Neural progenitor cell (in vitro differentiated cells): ENCODE measurements around the gene NXT1.

Experiments used
- EZH2 ChIP-seq: fragments of 200-600 bp; sonication (generic); IDR thresholded peaks from 2 replicates; pipeline ENCODE4 v1.6.1; 2017; ENCODE audit warnings: antibody characterized with exemption, mild to moderate bottlenecking, moderate library complexity
- EZH2phosphoT487 ChIP-seq: fragments of 200-600 bp; sonication (generic); IDR thresholded peaks from 2 replicates; pipeline ENCODE4 v1.6.1; 2017; ENCODE audit warnings: antibody characterized with exemption
- TF ChIP-seq, protein P1 (sequence below): fragments of 200-600 bp; sonication (generic); IDR thresholded peaks from 2 replicates; pipeline ENCODE4 v1.5.1; 2017; ENCODE audit warnings: antibody characterized with exemption, mild to moderate bottlenecking

- TF ChIP-seq EZH2: no peak
- TF ChIP-seq, protein P1, sequence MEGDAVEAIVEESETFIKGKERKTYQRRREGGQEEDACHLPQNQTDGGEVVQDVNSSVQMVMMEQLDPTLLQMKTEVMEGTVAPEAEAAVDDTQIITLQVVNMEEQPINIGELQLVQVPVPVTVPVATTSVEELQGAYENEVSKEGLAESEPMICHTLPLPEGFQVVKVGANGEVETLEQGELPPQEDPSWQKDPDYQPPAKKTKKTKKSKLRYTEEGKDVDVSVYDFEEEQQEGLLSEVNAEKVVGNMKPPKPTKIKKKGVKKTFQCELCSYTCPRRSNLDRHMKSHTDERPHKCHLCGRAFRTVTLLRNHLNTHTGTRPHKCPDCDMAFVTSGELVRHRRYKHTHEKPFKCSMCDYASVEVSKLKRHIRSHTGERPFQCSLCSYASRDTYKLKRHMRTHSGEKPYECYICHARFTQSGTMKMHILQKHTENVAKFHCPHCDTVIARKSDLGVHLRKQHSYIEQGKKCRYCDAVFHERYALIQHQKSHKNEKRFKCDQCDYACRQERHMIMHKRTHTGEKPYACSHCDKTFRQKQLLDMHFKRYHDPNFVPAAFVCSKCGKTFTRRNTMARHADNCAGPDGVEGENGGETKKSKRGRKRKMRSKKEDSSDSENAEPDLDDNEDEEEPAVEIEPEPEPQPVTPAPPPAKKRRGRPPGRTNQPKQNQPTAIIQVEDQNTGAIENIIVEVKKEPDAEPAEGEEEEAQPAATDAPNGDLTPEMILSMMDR: no peak
- TF ChIP-seq EZH2phosphoT487: no peak
Measured at GRCh38 chr20:23332467-23332866, 18.1 kb upstream of the NXT1 start.
